WERI-Rb-1 (cell line): ENCODE data around the gene XYLT2.

ENCODE experiments used
- DNase-seq: peaks from one replicate; pipeline ENCODE4 v3.0.0-alpha.2; 2020
- H3K27ac ChIP-seq: fragments of 250-450 bp; sonication (Bioruptor Pico); 2 replicates; pipeline ENCODE4 v1.5.1; 2020; ENCODE audit warnings: mild to moderate bottlenecking, moderate library complexity
- H3K27me3 ChIP-seq: fragments of 250-450 bp; sonication (Bioruptor Pico); 2 replicates; pipeline ENCODE4 v1.5.1; 2021; ENCODE audit warnings: mild to moderate bottlenecking, low read depth, moderate library complexity; ENCODE audit not compliant: insufficient read depth, severe bottlenecking
- H3K36me3 ChIP-seq: fragments of 250-450 bp; sonication (Bioruptor Pico); 2 replicates; pipeline ENCODE4 v1.5.1; 2020; ENCODE audit warnings: mild to moderate bottlenecking, moderate library complexity
- H3K4me3 ChIP-seq: 2 replicates; pipeline ENCODE4 v1.5.1; 2011; ENCODE audit warnings: low read depth, mild to moderate bottlenecking, control low read depth, low read length
- H3K9me3 ChIP-seq: fragments of 250-450 bp; sonication (Bioruptor Pico); 2 replicates; pipeline ENCODE4 v1.5.1; 2021; ENCODE audit warnings: mild to moderate bottlenecking, moderate library complexity; ENCODE audit not compliant: severe bottlenecking
- CTCF ChIP-seq: IDR thresholded peaks from 2 replicates; pipeline ENCODE4 v1.5.1; 2011; ENCODE audit warnings: low read depth, mild to moderate bottlenecking, control low read depth, inconsistent platforms, low read length

Gene XYLT2

GRCh38 chr17:50355701-50356341 is 9.9 kb downstream of the XYLT2 start:
- Histone ChIP-seq H3K4me3 (no peak overlapping the region), H3K36me3 (peaks cover 62% of the 10 kb centered on the region), H3K27me3 (no peaks in the 10 kb centered on the region), H3K9me3 (no peaks in the 10 kb centered on the region), H3K27ac (no peak overlapping the region)
- TF ChIP-seq CTCF = no peak
- DNase-seq = no peak

GRCh38 chr17:50356418-50356817 is 10.5 kb downstream of the XYLT2 start:
- no peak for TF ChIP-seq CTCF
- Histone ChIP-seq H3K4me3 (no peak overlapping the region), H3K36me3 (peaks cover 62% of the 10 kb centered on the region), H3K9me3 (no peaks in the 10 kb centered on the region), H3K27me3 (no peaks in the 10 kb centered on the region), H3K27ac (no peak overlapping the region)
- no peak for DNase-seq

- no peak overlapping the region for H3K4me3 ChIP-seq
- H3K9me3 ChIP-seq = no peaks in the 10 kb centered on the region
- H3K36me3 ChIP-seq = peaks cover 62% of the 10 kb centered on the region
- TF ChIP-seq CTCF = no peak
- DNase-seq = no peak
- H3K27ac ChIP-seq = no peak overlapping the region
- no peaks in the 10 kb centered on the region for H3K27me3 ChIP-seq
These were observed 11.1 kb downstream of the XYLT2 start for GRCh38 chr17:50356892-50357510.

- DNase-seq = no peak
- Histone ChIP-seq H3K27ac (no peak overlapping the region), H3K36me3 (peaks cover 62% of the 10 kb centered on the region), H3K27me3 (no peaks in the 10 kb centered on the region), H3K9me3 (no peaks in the 10 kb centered on the region), H3K4me3 (no peak overlapping the region)
- TF ChIP-seq CTCF = no peak
These were observed 12.3 kb downstream of the XYLT2 start for GRCh38 chr17:50358177-50358576.

GRCh38 chr17:50359005-50359699 is 13.2 kb downstream of the XYLT2 start:
- H3K27ac ChIP-seq = no peak overlapping the region
- no peaks in the 10 kb centered on the region for H3K27me3 ChIP-seq
- peaks cover 59% of the 10 kb centered on the region for H3K36me3 ChIP-seq
- TF ChIP-seq CTCF = no peak
- no peaks in the 10 kb centered on the region for H3K9me3 ChIP-seq
- no peak for DNase-seq
- H3K4me3 ChIP-seq = no peak overlapping the region
